GM23248 (cell line): Measurements from ENCODE around the gene PLCB2. TPM values are rescaled to one million over a fixed set of nuclear protein-coding genes. Genes with fewer than 3 reads are reported as not detected.

Experiments used
- DNase-seq: peaks from one replicate; pipeline ENCODE4 v3.0.0-alpha.2; 2015
- H2AFZ ChIP-seq: fragments of 200-600 bp; sonication (generic); 2 replicates; pipeline ENCODE4 v1.6.1; 2016; ENCODE audit warnings: antibody characterized with exemption
- H3F3A ChIP-seq: fragments of 200-600 bp; sonication (generic); 2 replicates; pipeline ENCODE4 v1.6.1; 2016; ENCODE audit warnings: mild to moderate bottlenecking, antibody characterized with exemption, mixed run types; ENCODE audit not compliant: insufficient read depth
- H3K27ac ChIP-seq: fragments of 200-600 bp; sonication (generic); 2 replicates; pipeline ENCODE4 v1.5.1; 2016; ENCODE audit warnings: mild to moderate bottlenecking
- H3K27me3 ChIP-seq: fragments of 200-600 bp; sonication (generic); replicated peaks from 2 replicates; pipeline ENCODE4 v1.6.1; 2016; ENCODE audit warnings: mild to moderate bottlenecking; ENCODE audit not compliant: insufficient read depth
- H3K36me3 ChIP-seq: fragments of 200-600 bp; sonication (generic); 2 replicates; pipeline ENCODE4 v1.6.1; 2016; ENCODE audit warnings: low read depth, mild to moderate bottlenecking
- H3K4me1 ChIP-seq: fragments of 200-600 bp; sonication (generic); 2 replicates; pipeline ENCODE4 v1.6.1; 2016; ENCODE audit warnings: mild to moderate bottlenecking; ENCODE audit not compliant: insufficient read depth
- H3K4me2 ChIP-seq: fragments of 200-600 bp; sonication (generic); one replicate; pipeline ENCODE4 v1.6.1; 2016; ENCODE audit warnings: mild to moderate bottlenecking; ENCODE audit not compliant: unreplicated experiment
- H3K4me3 ChIP-seq: fragments of 200-600 bp; sonication (generic); 2 replicates; pipeline ENCODE4 v1.5.1; 2016; ENCODE audit warnings: mild to moderate bottlenecking
- H3K79me2 ChIP-seq: fragments of 200-600 bp; sonication (generic); 2 replicates; pipeline ENCODE4 v1.6.1; 2016; ENCODE audit warnings: mild to moderate bottlenecking; ENCODE audit not compliant: insufficient read depth
- H3K9ac ChIP-seq: fragments of 200-600 bp; sonication (generic); 2 replicates; pipeline ENCODE4 v1.6.1; 2016; ENCODE audit warnings: mild to moderate bottlenecking
- H3K9me2 ChIP-seq: fragments of 200-600 bp; sonication (generic); 2 replicates; pipeline ENCODE4 v1.6.1; 2016; ENCODE audit warnings: mixed run types, mild to moderate bottlenecking, moderate library complexity; ENCODE audit not compliant: insufficient read depth
- H3K9me3 ChIP-seq: fragments of 200-600 bp; sonication (generic); one replicate; pipeline ENCODE4 v1.6.1; 2017; ENCODE audit warnings: low read depth
- H4K20me1 ChIP-seq: fragments of 200-600 bp; sonication (generic); 2 replicates; pipeline ENCODE4 v1.6.0; 2016; ENCODE audit not compliant: insufficient read depth
- EZH2 ChIP-seq: fragments of 200-600 bp; sonication (generic); IDR thresholded peaks from 2 replicates; pipeline ENCODE4 v1.6.1; 2018; ENCODE audit warnings: antibody characterized with exemption, mild to moderate bottlenecking; ENCODE audit not compliant: insufficient read depth, poor library complexity, severe bottlenecking
- EZH2phosphoT487 ChIP-seq: fragments of 200-600 bp; sonication (generic); IDR thresholded peaks from 2 replicates; pipeline ENCODE4 v1.6.1; 2018; ENCODE audit warnings: antibody characterized with exemption, moderate library complexity, mild to moderate bottlenecking, low read depth; ENCODE audit not compliant: insufficient read depth
- WGBS, 2 experiments: methylation state at CpG; one replicate each; pipeline ENCODE4 v1.1.6; 2015 to 2017; ENCODE audit warnings: low lambda C conversion rate in 2 of 2, low coverage in 1 of 2; ENCODE audit errors: missing lambda C conversion rate in 2 of 2; 5-methylcytosine and 5-hydroxymethylcytosine counted together
- in situ Hi-C: fragments of 300-500 bp; cut with MboI; formaldehyde crosslinking; loops from 2 replicates; pipeline ENCODE4 v1.15.0; 2020
- polyA plus RNA-seq: library from polyadenylated mRNA; unstranded; fragments of >200 nt; fragmentation: Nextera tagmentation; extraction: Ambion mirVana; gene quantifications from 2 replicates; pipeline ENCODE4 v1.2.1, GENCODE V29; 2016
- total RNA-seq: library from RNA; depleted of rRNA; stranded (reverse); fragments of >200 nt; shearing (Covaris generic); gene quantifications from 2 replicates; pipeline ENCODE4 v1.2.3, GENCODE V29; 2014

Gene PLCB2
- total and polyA plus RNA-seq, 2 experiments from 2014 or later: 0.54 to 1.1 TPM

DNA sequence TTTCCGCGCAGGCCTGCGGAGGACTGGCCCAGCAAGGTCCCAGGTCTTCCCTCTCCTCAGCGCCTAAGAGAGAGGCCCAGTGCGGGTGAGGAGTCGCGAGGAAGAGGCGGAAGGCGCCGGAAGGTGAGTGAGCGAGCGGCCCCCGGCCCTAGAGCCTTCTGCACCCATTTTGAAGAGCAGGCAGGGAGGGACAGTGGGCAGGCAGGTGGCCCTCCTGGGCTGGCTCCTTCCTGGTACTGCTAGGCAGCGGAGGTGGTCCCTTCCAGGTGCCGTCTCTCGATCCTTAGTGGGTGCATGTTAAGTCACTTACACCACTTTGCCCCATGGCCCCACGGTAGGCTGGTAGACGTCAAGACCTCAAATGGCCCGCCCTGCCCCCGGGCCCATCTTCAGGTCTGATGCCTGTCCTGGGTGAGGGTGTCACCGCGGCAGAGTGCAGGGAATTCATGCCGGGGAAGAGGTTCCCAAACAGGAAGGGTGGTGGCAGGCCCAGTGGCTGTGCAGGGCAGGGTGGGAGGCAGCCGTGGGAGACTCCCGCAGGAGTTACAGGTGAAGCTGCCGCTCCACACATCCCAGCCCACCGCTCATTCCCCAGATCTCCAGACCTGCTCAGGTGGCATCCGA, 54.5 kb downstream of the PLCB2 start:
- Histone ChIP-seq H3K4me2 (peak overlapping the region; percentile 59), H3K9me2 (no peaks in the 10 kb centered on the region), H3K36me3 (no peaks in the 10 kb centered on the region), H3F3A (peaks cover 15% of the 10 kb centered on the region; the same call in 1 of the 2 replicates), H3K27ac (no peak overlapping the region), H3K79me2 (no peaks in the 10 kb centered on the region), H3K9me3 (no peaks in the 10 kb centered on the region), H3K27me3 (peaks cover 34% of the 10 kb centered on the region), H4K20me1 (no peaks in the 10 kb centered on the region), H3K4me1 (no peaks in the 10 kb centered on the region), H2AFZ (peak overlapping the region; percentile 59), H3K9ac (no peak overlapping the region), H3K4me3 (peak overlapping the region; percentile 58)
- in situ Hi-C loops: no loop called here
- no peak for DNase-seq
- WGBS, 2 experiments: 53 to 55% methylated on average over 26 to 28 of the region's 28 CpGs
- TF ChIP-seq EZH2phosphoT487: no peak
- TF ChIP-seq EZH2: peak; percentile 86

DNA sequence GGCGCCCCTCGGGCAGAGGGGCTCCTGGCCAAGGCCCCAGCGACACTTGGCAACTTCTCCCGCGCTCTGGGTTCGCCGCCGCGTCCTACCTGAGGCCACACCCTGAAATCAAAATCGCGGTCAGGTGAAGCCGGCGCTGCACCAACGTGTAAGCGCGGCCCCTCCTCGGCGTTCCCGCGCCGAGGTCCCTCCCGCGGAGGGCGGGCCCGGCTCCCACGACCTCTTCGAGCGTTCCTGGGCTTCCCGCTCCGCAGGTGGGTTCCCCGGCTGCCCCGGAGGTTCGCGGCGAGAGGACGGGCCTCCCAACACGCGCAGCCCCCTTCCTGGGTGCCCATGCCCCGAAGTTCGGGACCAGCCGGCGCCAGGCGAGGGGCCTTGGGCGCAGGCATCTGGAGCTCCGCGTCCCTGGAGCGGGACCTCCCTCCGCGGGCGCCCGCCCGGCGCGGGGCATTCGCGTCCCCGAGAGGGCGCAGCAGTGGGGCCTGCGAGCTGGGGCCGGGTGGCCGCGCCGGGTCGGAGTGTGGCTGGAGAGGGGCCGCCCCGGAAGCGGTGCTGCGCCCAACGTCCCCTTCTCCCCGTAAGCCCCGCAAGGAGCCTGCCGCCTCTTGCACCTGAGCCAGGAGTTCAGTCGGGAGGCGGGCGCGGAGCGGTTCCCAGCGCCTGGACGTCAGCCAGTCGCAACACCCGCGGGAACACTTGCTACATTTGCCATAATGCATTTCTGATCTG, 55.1 kb downstream of the PLCB2 start:
- Histone ChIP-seq H3K79me2 (no peaks in the 10 kb centered on the region), H2AFZ (peak overlapping the region; percentile 59), H3K27me3 (peaks cover 37% of the 10 kb centered on the region), H3K9ac (no peak overlapping the region), H3K4me2 (peak overlapping the region; percentile 59), H3K36me3 (no peaks in the 10 kb centered on the region), H3K9me3 (no peaks in the 10 kb centered on the region), H4K20me1 (no peaks in the 10 kb centered on the region), H3K4me1 (no peaks in the 10 kb centered on the region), H3K27ac (no peak overlapping the region), H3K9me2 (no peaks in the 10 kb centered on the region), H3K4me3 (peak overlapping the region; percentile 58), H3F3A (peaks cover 15% of the 10 kb centered on the region; the same call in 1 of the 2 replicates)
- in situ Hi-C loops: no loop called here
- peak; percentile 35 for DNase-seq
- TF ChIP-seq EZH2 (peak; percentile 95), EZH2phosphoT487 (0 out of 2 replicates have a peak, but pooled peaks have one; percentile 37)
- 7% methylated on average over 43 to 64 of the region's 82 CpGs for WGBS, 2 experiments

DNA sequence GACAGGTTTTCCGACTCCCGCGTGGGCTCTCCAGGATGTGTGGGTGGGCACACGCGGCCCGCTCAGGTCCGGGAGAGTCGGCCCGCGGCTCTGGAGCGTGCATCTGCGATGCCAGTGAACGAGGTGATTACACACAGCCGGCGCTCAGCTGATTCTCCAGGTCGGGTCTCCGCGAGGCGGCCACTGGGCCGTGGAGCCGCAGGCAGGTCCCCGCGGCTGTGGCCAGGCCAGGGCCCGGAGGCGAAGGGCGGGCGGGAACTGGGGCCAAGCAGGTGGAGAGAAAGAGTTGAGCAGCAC, 55.6 kb downstream of the PLCB2 start:
- WGBS, 2 experiments: 36 to 48% methylated on average over 19 to 21 of the region's 27 CpGs
- Histone ChIP-seq H3K9me2 (no peaks in the 10 kb centered on the region), H3K4me1 (no peaks in the 10 kb centered on the region), H3K79me2 (no peaks in the 10 kb centered on the region), H4K20me1 (no peaks in the 10 kb centered on the region), H3K4me2 (no peak overlapping the region), H3K27ac (no peak overlapping the region), H2AFZ (no peak overlapping the region), H3K4me3 (no peak overlapping the region), H3K9ac (no peak overlapping the region), H3K27me3 (peaks cover 40% of the 10 kb centered on the region), H3K36me3 (no peaks in the 10 kb centered on the region), H3F3A (peaks cover 15% of the 10 kb centered on the region; the same call in 1 of the 2 replicates), H3K9me3 (no peaks in the 10 kb centered on the region)
- TF ChIP-seq EZH2phosphoT487 (no peak), EZH2 (no peak)
- in situ Hi-C loops: no loop called here
- no peak for DNase-seq

- H3K36me3 ChIP-seq: no peaks in the 10 kb centered on the region
- H3K9me2 ChIP-seq: no peaks in the 10 kb centered on the region
- H3K9ac ChIP-seq: no peak overlapping the region
- 70 to 71% methylated on average over 10 of the region's 10 CpGs for WGBS, 2 experiments
- no peak overlapping the region for H2AFZ ChIP-seq
- H3K4me1 ChIP-seq: no peaks in the 10 kb centered on the region
- no peak for DNase-seq
- in situ Hi-C loops: no loop called here
- peaks cover 40% of the 10 kb centered on the region for H3K27me3 ChIP-seq
- peaks cover 15% of the 10 kb centered on the region; the same call in 1 of the 2 replicates for H3F3A ChIP-seq
- no peak overlapping the region for H3K4me2 ChIP-seq
- H3K4me3 ChIP-seq: no peak overlapping the region
- no peak overlapping the region for H3K27ac ChIP-seq
- no peaks in the 10 kb centered on the region for H3K9me3 ChIP-seq
- TF ChIP-seq EZH2phosphoT487 (0 out of 2 replicates have a peak, but pooled peaks have one; percentile 23), EZH2 (no peak)
- H4K20me1 ChIP-seq: no peaks in the 10 kb centered on the region
- no peaks in the 10 kb centered on the region for H3K79me2 ChIP-seq
These were observed 56.1 kb downstream of the PLCB2 start for GRCh38 chr15:40251486-40252140.
